ENCODE data around the gene CSRP1. TPM values are rescaled to one million over a fixed set of nuclear protein-coding genes. Genes with fewer than 3 reads are reported as not detected.
A peak's percentile ranks its signal among the peaks of the same experiment; 100 is the strongest.

Gene CSRP1
- total and polyA plus RNA-seq, 2 donors (not counting 1 experiment from before 2014, with no cell fraction given), result 23.8 to 36.7 TPM

GRCh38 chr1:201447903-201448871, 58.7 kb downstream of the CSRP1 start:
- Histone ChIP-seq H3K4me1 (ENCODE audit: control insufficient read depth in 2 of 2, insufficient read depth in 2 of 2, low read length in 2 of 2) (peaks cover 9 to 17% of the 10 kb centered on the region in 2 donors), H3K4me2 (replicated peaks; ENCODE audit: low read depth, low read length, poor library complexity, severe bottlenecking) (peak overlapping the region; percentile 5), H3K9me3 (ENCODE audit: control extremely low read depth in 1 of 3, control insufficient read depth in 2 of 3, insufficient read depth in 1 of 3, low read length in 2 of 3) (peaks cover 0 to 5% (median 0%) of the 10 kb centered on the region in 3 donors), H3K27ac (ENCODE audit: low read length in 2 of 2) (no peak overlapping the region), H3K4me3 (ENCODE audit: control extremely low read depth in 1 of 5, extremely low read depth in 1 of 5, insufficient read depth in 1 of 5, low read depth in 2 of 5, low read length in 4 of 5) (no peak overlapping the region), H2AFZ (ENCODE audit: insufficient read depth, low read depth, low read length, poor library complexity, severe bottlenecking) (peak overlapping the region; percentile 34), H3K36me3 (replicated peaks in 1 of 2; ENCODE audit: control extremely low read depth in 1 of 2, control insufficient read depth in 1 of 2, extremely low read depth in 1 of 2, insufficient read depth in 2 of 2, low read length in 1 of 2) (no peaks in the 10 kb centered on the region), H3K27me3 (replicated peaks in 1 of 4; ENCODE audit: control extremely low read depth in 1 of 4, control insufficient read depth in 3 of 4, insufficient read depth in 4 of 4, low read length in 3 of 4) (peaks cover 0 to 9% (median 1%) of the 10 kb centered on the region in 4 experiments), H3K79me2 (ENCODE audit: control insufficient read depth, insufficient read depth, low read length) (no peaks in the 10 kb centered on the region), H4K20me1 (ENCODE audit: control insufficient read depth, insufficient read depth, low read length, poor library complexity, severe bottlenecking) (no peaks in the 10 kb centered on the region), H3K9ac (ENCODE audit: low read length) (no peak overlapping the region)
- no peak overlapping the region for H3K27ac Mint-ChIP-seq
- WGBS (ENCODE audit: insufficient coverage), result 56% methylated on average over 8 of the region's 20 CpGs
- TF ChIP-seq EZH2 (IDR thresholded peaks at IDR 0.05; ENCODE audit: borderline replicate concordance, insufficient read depth, low read depth, low read length, poor library complexity, severe bottlenecking) (no peak), CTCF (IDR thresholded peaks at IDR 0.05) (peak; percentile 75)
- H3K4me3 Mint-ChIP-seq, result no peak overlapping the region
- H3K27me3 Mint-ChIP-seq, result peaks cover 22% of the 10 kb centered on the region
- ChIA-PET POLR2A (no interaction called here), CTCF (interaction anchor here (0.5 to 8.0 kb wide), 16 partner anchors 8 to 402 kb away, joined by 3 to 104 read pairs (median 4); no protein-coding TSS in a partner anchor)
- H3K9me3 Mint-ChIP-seq (ENCODE audit: insufficient read depth), result no peaks in the 10 kb centered on the region
- peaks cover 4% of the 10 kb centered on the region for H3K4me1 Mint-ChIP-seq
- intact Hi-C loops (cut with micrococcal nuclease), result loop anchor here (1.0 to 10.0 kb wide), 3 partner anchors 34 to 347 kb away; no protein-coding TSS in a partner anchor
- ATAC-seq (ENCODE audit: low read depth), result peak; percentile 70
- DNase-seq, result peak; percentile 68
